Measurements from ENCODE around the gene XAGE1B.
"Not testable (repeated sequence)": the region's sequence is repeated elsewhere in the genome, so short reads cannot be mapped to it uniquely, and the experiment has no call there.

Gene XAGE1B

DNA sequence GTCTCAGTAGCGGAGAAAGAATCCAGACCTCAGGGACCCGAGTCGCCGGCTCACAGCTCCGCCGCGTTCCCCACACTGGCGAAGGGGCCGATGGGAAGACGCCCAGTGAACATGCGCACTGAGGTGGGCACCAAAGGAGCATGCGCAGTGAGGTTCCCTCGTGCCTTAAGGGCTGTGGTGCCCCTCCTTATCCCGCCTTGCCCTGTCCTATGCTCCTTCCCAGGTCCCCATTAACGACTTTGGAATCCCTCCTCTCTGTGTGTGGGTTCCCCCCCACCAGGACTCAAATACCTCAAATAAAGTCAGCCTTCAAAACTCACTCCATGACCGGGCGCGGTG, at the start of gene XAGE1B:
Gene XAGE1B, minus strand, starts transcription at position 77 of the 339 bp plus-strand sequence. CDS start 1,536 bp downstream, outside the sequence.
- not testable (repeated sequence) for DNase-seq

- DNase-seq: no peak
These were observed 46.2 kb upstream of the XAGE1B start for GRCh38 chrX:52563105-52563504.

DNA sequence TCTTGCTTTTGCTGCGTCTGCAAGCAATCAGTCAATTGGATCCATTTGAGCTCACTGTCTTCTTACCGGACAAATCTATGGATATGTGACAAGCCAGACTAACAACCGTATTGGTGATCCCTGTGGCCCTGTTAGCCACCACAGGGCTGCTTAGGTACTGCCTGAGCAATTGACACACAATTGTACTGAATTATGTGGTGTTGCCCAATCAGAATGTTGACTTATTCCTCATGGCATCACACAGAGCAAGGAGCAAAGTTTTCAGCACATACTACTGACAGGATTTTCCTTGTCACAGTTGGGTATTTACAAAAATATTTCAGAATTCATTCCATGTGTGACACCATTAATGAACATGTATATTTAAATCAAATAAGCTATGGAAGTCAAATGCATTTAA, 41.3 kb upstream of the XAGE1B start:
- no peak for DNase-seq

GRCh38 chrX:52556741-52557140, 39.9 kb upstream of the XAGE1B start:
- no peak for DNase-seq

GRCh38 chrX:52553995-52554642, 37.3 kb upstream of the XAGE1B start:
- no peak for DNase-seq

- not testable (repeated sequence) for DNase-seq
These were observed 31.9 kb upstream of the XAGE1B start for GRCh38 chrX:52548769-52549168.

DNA sequence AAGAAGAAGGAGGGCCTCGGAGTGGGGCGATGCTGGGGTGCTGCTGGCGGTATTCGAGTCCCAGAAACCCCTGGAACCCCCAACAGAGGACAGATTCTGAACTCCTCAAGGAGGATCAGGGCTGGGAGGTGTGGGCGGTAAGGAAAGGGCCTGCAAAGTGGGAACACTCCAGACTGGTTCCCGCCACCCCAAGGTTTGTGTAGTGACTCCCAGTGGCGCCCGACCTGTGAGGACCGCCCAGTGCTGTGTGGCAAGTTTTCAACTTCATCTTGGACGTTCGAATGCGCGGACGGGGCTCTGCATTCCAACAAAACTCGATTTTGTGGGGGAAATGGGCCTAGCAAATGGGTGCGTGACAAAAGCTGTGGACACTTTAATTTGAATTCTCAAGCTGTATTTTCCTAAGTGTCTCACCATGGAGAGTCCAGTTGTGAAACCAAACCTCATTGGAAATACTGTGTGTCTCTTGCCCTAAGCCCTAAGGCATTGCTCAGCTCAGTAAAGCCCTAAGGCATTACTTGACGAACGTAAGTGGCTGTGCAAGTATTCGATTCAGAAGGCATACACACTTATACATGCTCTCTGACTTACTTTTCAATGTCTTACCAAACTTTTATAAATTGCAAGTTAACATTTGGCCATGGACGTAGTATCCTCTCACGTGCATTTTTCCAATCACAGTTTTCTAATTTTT, 27.4 kb upstream of the XAGE1B start:
- DNase-seq: no peak

DNA sequence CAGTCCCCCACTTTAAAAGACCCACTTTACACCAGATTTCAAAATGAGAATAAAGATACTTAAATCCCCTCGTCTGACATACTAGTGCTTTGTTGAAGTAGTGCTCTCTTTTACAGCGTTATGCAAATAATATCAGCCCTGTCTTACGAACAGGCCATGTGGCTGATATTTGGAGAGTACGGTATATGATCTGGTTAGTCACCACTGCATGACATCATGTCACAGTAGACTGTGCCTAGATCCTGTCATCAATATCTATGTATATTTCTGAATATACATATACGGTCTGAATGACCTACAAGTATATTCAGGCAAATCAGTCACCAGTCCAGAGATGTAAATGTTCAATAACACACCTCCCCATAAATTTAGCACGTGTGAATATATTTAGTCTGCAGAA, 25.4 kb upstream of the XAGE1B start:
- no peak for DNase-seq

- not testable (repeated sequence) for DNase-seq
These were observed 24.2 kb upstream of the XAGE1B start for GRCh38 chrX:52541051-52541450.

- not testable (repeated sequence) for DNase-seq
These were observed 515 bp downstream of the XAGE1B start for GRCh38 chrX:52516110-52516986.

- DNase-seq: not testable (repeated sequence)
These were observed 5.7 kb downstream of the XAGE1B start for GRCh38 chrX:52511126-52511525.

DNA sequence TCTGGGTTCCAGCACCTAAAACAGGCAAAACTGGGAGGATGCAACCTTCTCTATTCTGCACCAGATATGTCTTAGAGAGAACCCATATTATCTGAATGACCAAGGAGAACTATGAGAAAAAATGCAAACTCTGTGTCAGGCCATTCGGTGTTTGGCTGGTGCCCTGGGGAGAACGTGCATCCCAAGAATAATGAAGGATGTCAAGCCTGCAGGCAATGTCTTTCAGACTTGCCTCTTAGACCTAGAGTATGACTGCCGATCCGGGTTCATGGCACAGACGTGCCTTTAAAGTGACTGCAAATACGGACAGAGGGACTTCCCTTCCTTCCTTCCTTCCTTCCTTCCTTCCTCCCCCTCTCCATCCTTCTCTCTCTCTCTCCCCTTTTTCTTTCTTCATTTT, 6.9 kb downstream of the XAGE1B start:
- DNase-seq: no peak

- DNase-seq: no peak
These were observed 9.5 kb downstream of the XAGE1B start for GRCh38 chrX:52507331-52507730.

GRCh38 chrX:52504551-52504950, 12.3 kb downstream of the XAGE1B start:
- no peak for DNase-seq

DNA sequence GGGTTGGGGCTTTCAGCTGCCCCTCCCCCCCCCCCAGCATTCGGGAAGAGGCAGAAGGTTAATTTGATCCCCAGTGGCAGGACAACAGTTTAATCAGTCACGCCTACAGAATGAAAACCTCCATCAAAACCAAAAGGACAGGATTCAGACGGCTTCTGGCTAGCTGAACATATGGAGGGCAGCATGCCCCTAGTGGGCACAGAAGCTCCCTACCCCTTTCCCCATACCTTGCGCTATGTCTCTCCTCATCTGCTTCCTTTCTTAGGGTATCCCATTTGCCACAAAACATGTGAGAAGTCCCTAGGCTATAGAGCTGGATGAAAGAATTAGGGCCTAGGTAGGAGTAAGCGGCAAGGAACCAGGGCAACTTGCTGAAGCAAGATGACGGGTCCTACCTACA, 15.5 kb downstream of the XAGE1B start:
- not testable (repeated sequence) for DNase-seq

DNA sequence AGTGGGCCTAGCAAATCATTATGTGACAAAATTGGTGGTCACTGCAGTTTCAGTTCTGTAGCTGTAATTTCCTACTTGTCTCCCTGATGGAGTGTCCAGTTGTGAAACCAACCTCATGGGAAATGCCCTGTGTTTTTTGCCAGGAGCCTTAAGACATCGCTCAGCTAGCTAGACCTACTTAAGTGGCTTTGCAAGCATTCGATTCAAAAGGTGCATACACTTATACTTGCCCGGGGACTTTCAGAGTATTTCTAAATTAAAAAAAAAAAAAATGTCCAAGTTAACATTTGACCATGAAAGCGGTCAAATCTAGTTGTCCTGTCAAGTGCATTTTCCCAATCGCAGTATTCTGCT, 20.5 kb downstream of the XAGE1B start:
- not testable (repeated sequence) for DNase-seq

- DNase-seq: not testable (repeated sequence)
These were observed 21.1 kb downstream of the XAGE1B start, which contains the start of gene XAGE1A for GRCh38 chrX:52495545-52496418. TSS of gene XAGE1A (plus strand) at chrX:52495808. CDS start at chrX:52497362, 1,554 bp downstream.

GRCh38 chrX:52471301-52471700, 45.6 kb downstream of the XAGE1B start:
- not testable (repeated sequence) for DNase-seq

Data from right hindlimb (tissue), 1 donor.